GM08714 (cell line): ENCODE measurements around the gene AKR1C8.
"Not testable (repeated sequence)": the region's sequence is repeated elsewhere in the genome, so short reads cannot be mapped to it uniquely, and the experiment has no call there.

ENCODE experiments used
- H3K4me3 ChIP-seq: fragments of 200-500 bp; sonication (Bioruptor generic); 2 replicates; pipeline ENCODE4 v1.5.1; 2014; ENCODE audit warnings: mild to moderate bottlenecking, low read length, inconsistent platforms
- ZNF274 ChIP-seq: IDR thresholded peaks from 2 replicates; pipeline ENCODE4 v1.6.1; 2012; ENCODE audit warnings: mild to moderate bottlenecking, low read depth, low read length

Gene AKR1C8

GRCh38 chr10:5184987-5185775, at the start of gene AKR1C8:
TSS of gene AKR1C8 (minus strand) at chr10:5185150. CDS start at chr10:5185104, 46 bp downstream.
- no peak for TF ChIP-seq ZNF274
- H3K4me3 ChIP-seq: no peak within 1 kb of the TSS

GRCh38 chr10:5234106-5234860, 49.3 kb upstream of the AKR1C8 start:
- no peak overlapping the region for H3K4me3 ChIP-seq
- TF ChIP-seq ZNF274: no peak

GRCh38 chr10:5233324-5233723, 48.4 kb upstream of the AKR1C8 start:
- no peak for TF ChIP-seq ZNF274

GRCh38 chr10:5229019-5229418, 44.1 kb upstream of the AKR1C8 start:
- no peak overlapping the region for H3K4me3 ChIP-seq
- no peak for TF ChIP-seq ZNF274

More at GRCh38 chr10:5233324-5233723, 48.4 kb upstream of the AKR1C8 start:
- H3K4me3 ChIP-seq: no peak overlapping the region

GRCh38 chr10:5222942-5223341, 38.0 kb upstream of the AKR1C8 start:
- H3K4me3 ChIP-seq: not testable (repeated sequence)

- TF ChIP-seq ZNF274: no peak
- H3K4me3 ChIP-seq: no peak overlapping the region
These were observed 34.3 kb upstream of the AKR1C8 start for GRCh38 chr10:5219262-5219661.

GRCh38 chr10:5216801-5217200, 31.9 kb upstream of the AKR1C8 start:
- no peak for TF ChIP-seq ZNF274
- H3K4me3 ChIP-seq: no peak overlapping the region

- H3K4me3 ChIP-seq: no peak overlapping the region
- no peak for TF ChIP-seq ZNF274
These were observed 27.0 kb upstream of the AKR1C8 start for GRCh38 chr10:5211696-5212536.

GRCh38 chr10:5210261-5210660, 25.3 kb upstream of the AKR1C8 start:
- H3K4me3 ChIP-seq: not testable (repeated sequence)

GRCh38 chr10:5209776-5210175, 24.8 kb upstream of the AKR1C8 start:
- H3K4me3 ChIP-seq: not testable (repeated sequence)

- TF ChIP-seq ZNF274: no peak
These were observed 21.8 kb upstream of the AKR1C8 start for GRCh38 chr10:5206799-5207198.

GRCh38 chr10:5199398-5199797, 14.4 kb upstream of the AKR1C8 start:
- no peak overlapping the region for H3K4me3 ChIP-seq
- no peak for TF ChIP-seq ZNF274

More at GRCh38 chr10:5206799-5207198, 21.8 kb upstream of the AKR1C8 start:
- H3K4me3 ChIP-seq: no peak overlapping the region

GRCh38 chr10:5198386-5198785, 13.4 kb upstream of the AKR1C8 start:
- no peak overlapping the region for H3K4me3 ChIP-seq
- no peak for TF ChIP-seq ZNF274

GRCh38 chr10:5196702-5197113, 11.8 kb upstream of the AKR1C8 start, which contains the start of gene AKR1C4:
TSS of gene AKR1C4 (plus strand) at chr10:5196837. CDS start at chr10:5196868, 31 bp downstream.
- no peak for TF ChIP-seq ZNF274

GRCh38 chr10:5195727-5196374, 10.9 kb upstream of the AKR1C8 start:
- TF ChIP-seq ZNF274: no peak
- H3K4me3 ChIP-seq: no peak overlapping the region

More at GRCh38 chr10:5196702-5197113, 11.8 kb upstream of the AKR1C8 start, which contains the start of gene AKR1C4:
- H3K4me3 ChIP-seq: no peak within 1 kb of the TSS
